CD14-positive monocyte (primary cell): Measurements from ENCODE around the gene ARMC8. TPM values are rescaled to one million over a fixed set of nuclear protein-coding genes. Genes with fewer than 3 reads are reported as not detected.

Source experiments
- DNase-seq, 3 donors: peaks; one replicate each; pipeline ENCODE4 v3.0.0-alpha.2; 2011 to 2022
- H2AFZ ChIP-seq: 2 replicates; pipeline ENCODE4 v1.6.0; 2012; ENCODE audit warnings: mild to moderate bottlenecking, low read depth, low read length, inconsistent platforms; ENCODE audit not compliant: insufficient read depth, poor library complexity, severe bottlenecking
- H3K27ac ChIP-seq, 2 donors: 1 replicate in 1 of 2; 2 replicates in 1 of 2; pipeline ENCODE4 v1.5.1; 2012 to 2013; ENCODE audit warnings: low read length in 2 of 2, control low read depth in 1 of 2, inconsistent platforms in 1 of 2, low read depth in 1 of 2, mild to moderate bottlenecking in 1 of 2
- H3K27me3 ChIP-seq, 2 donors: one replicate each; pipeline versions ENCODE4 v1.6.0 to v1.6.1; 2011 to 2013; ENCODE audit warnings: low read length in 2 of 2; ENCODE audit not compliant: control insufficient read depth in 2 of 2, insufficient read depth in 2 of 2
- H3K36me3 ChIP-seq, 2 donors: replicated peaks in 1 of 2; 1 replicate in 1 of 2; 2 replicates in 1 of 2; pipeline versions ENCODE4 v1.5.1 to v1.6.1; 2012 to 2013; ENCODE audit warnings: low read length in 2 of 2, control low read depth in 1 of 2, inconsistent platforms in 1 of 2, mild to moderate bottlenecking in 1 of 2; ENCODE audit not compliant: insufficient read depth in 2 of 2, control insufficient read depth in 1 of 2
- H3K4me1 ChIP-seq, 2 donors: 1 replicate in 1 of 2; 2 replicates in 1 of 2; pipeline versions ENCODE4 v1.5.1 to v1.6.1; 2012 to 2013; ENCODE audit warnings: low read length in 2 of 2, control low read depth in 1 of 2, inconsistent platforms in 1 of 2, mild to moderate bottlenecking in 1 of 2, moderate library complexity in 1 of 2; ENCODE audit not compliant: insufficient read depth in 2 of 2, control insufficient read depth in 1 of 2
- H3K4me2 ChIP-seq: replicated peaks from 2 replicates; pipeline ENCODE3; 2012; ENCODE audit warnings: low read length, moderate library complexity, mild to moderate bottlenecking; ENCODE audit not compliant: poor library complexity, severe bottlenecking; ENCODE audit errors: extremely low read depth
- H3K4me3 ChIP-seq, 3 experiments: fragments of 200-600 bp in 1 of 3; sonication (generic) in 1 of 3; replicated peaks in 1 of 3; 1 replicate in 2 of 3; 2 replicates in 1 of 3; pipeline ENCODE4 v1.5.1; 2011 to 2013; ENCODE audit warnings: low read length in 3 of 3, mild to moderate bottlenecking in 3 of 3, control low read depth in 2 of 3, low read depth in 2 of 3, inconsistent platforms in 1 of 3, moderate library complexity in 1 of 3
- H3K79me2 ChIP-seq: 2 replicates; pipeline ENCODE4 v1.6.0; 2012; ENCODE audit warnings: mild to moderate bottlenecking, control low read depth, inconsistent platforms, low read length, moderate library complexity; ENCODE audit not compliant: insufficient read depth
- H3K9ac ChIP-seq: 2 replicates; pipeline ENCODE4 v1.6.0; 2017; ENCODE audit warnings: low read length, mild to moderate bottlenecking; ENCODE audit not compliant: insufficient read depth, poor library complexity, severe bottlenecking
- H3K9me3 ChIP-seq, 2 donors: replicated peaks in 1 of 2; 1 replicate in 1 of 2; 2 replicates in 1 of 2; pipeline versions ENCODE4 v1.5.1 to v1.6.1; 2012 to 2013; ENCODE audit warnings: low read length in 2 of 2, control low read depth in 1 of 2; ENCODE audit not compliant: control insufficient read depth in 1 of 2, insufficient read depth in 1 of 2
- H4K20me1 ChIP-seq: 2 replicates; pipeline ENCODE4 v1.6.0; 2012; ENCODE audit warnings: mild to moderate bottlenecking, low read length, control low read depth, moderate library complexity; ENCODE audit not compliant: insufficient read depth
- H3K27ac Mint-ChIP-seq, 7 donors: one replicate each; pipeline ENCODE4 v1.8.0; 2020; ENCODE audit warnings: mild to moderate bottlenecking in 7 of 7, mixed read lengths in 7 of 7, moderate library complexity in 6 of 7, inconsistent platforms in 2 of 7
- H3K27me3 Mint-ChIP-seq, 3 donors: one replicate each; pipeline ENCODE4 v1.8.0; 2021 to 2022; ENCODE audit warnings: low read depth in 3 of 3, mild to moderate bottlenecking in 3 of 3, mixed read lengths in 3 of 3, moderate library complexity in 3 of 3, inconsistent platforms in 1 of 3
- H3K36me3 Mint-ChIP-seq, 2 donors: one replicate each; pipeline ENCODE4 v1.8.0; 2020; ENCODE audit warnings: mixed read lengths in 2 of 2, inconsistent platforms in 1 of 2, mild to moderate bottlenecking in 1 of 2
- H3K4me1 Mint-ChIP-seq: one replicate; pipeline ENCODE4 v1.8.0; 2020; ENCODE audit warnings: mild to moderate bottlenecking, mixed read lengths
- H3K4me3 Mint-ChIP-seq, 2 donors: one replicate each; pipeline ENCODE4 v1.8.0; 2020; ENCODE audit warnings: mild to moderate bottlenecking in 2 of 2, mixed read lengths in 2 of 2, moderate library complexity in 1 of 2
- H3K9me3 Mint-ChIP-seq, 7 donors: one replicate each; pipeline ENCODE4 v1.8.0; 2020 to 2022; ENCODE audit warnings: mixed read lengths in 7 of 7, mild to moderate bottlenecking in 6 of 7, moderate library complexity in 6 of 7, inconsistent platforms in 2 of 7
- CTCF ChIP-seq: fragments of 200-600 bp; IDR thresholded peaks from one replicate; pipeline ENCODE4 v1.8.0; 2022; ENCODE audit warnings: antibody characterized with exemption, mild to moderate bottlenecking
- WGBS: methylation state at CpG from one replicate; pipeline ENCODE4 v1.1.5; 2013; ENCODE audit warnings: missing lambda C conversion rate; ENCODE audit not compliant: insufficient coverage; 5-methylcytosine and 5-hydroxymethylcytosine counted together
- intact Hi-C, 2 donors: fragments of 100-400 bp; cut with micrococcal nuclease; formaldehyde crosslinking; loops; one replicate each; pipeline versions ENCODE4 v1.15.0 to v1.15.1; 2023
- polyA plus RNA-seq, 3 donors: library from polyadenylated mRNA; depleted of rRNA in 1 of 3; unstranded in 2 of 3; stranded (reverse) in 1 of 3; fragments of 300-500 nt in 2 of 3; fragments of >200 nt in 1 of 3; fragmentation: Illumina TruSeq in 2 of 3; gene quantifications; 1 replicate in 2 of 3; 2 replicates in 1 of 3; pipeline ENCODE4 v1.2.3, GENCODE V29; 2012 to 2021

Gene ARMC8
- polyA plus RNA-seq, 3 donors: 34.3 to 43.9 (median 42.0) TPM

GRCh38 chr3:138254216-138254615 lies 67.1 kb downstream of the ARMC8 start:
- peak overlapping the region in 1 of 7 donors; percentile 21 for H3K27ac Mint-ChIP-seq
- Histone ChIP-seq H4K20me1 (no peaks in the 10 kb centered on the region), H3K4me3 (no peak overlapping the region), H2AFZ (no peak overlapping the region), H3K27me3 (no peaks in the 10 kb centered on the region), H3K27ac (no peak overlapping the region), H3K79me2 (no peaks in the 10 kb centered on the region), H3K4me2 (no peak overlapping the region), H3K36me3 (peaks cover 7 to 34% of the 10 kb centered on the region in 2 donors), H3K4me1 (no peaks in the 10 kb centered on the region), H3K9ac (no peak overlapping the region), H3K9me3 (no peaks in the 10 kb centered on the region)
- H3K4me3 Mint-ChIP-seq: no peak overlapping the region
- intact Hi-C loops: no loop called here
- peaks cover 0 to 3% (median 0%) of the 10 kb centered on the region in 7 donors for H3K9me3 Mint-ChIP-seq
- DNase-seq: no peak
- H3K4me1 Mint-ChIP-seq: no peaks in the 10 kb centered on the region
- 64% methylated on average over 1 of the region's 1 CpG for WGBS
- H3K27me3 Mint-ChIP-seq: peaks cover 0 to 2% (median 0%) of the 10 kb centered on the region in 3 donors
- peaks cover 24 to 31% of the 10 kb centered on the region in 2 donors for H3K36me3 Mint-ChIP-seq
- no peak for TF ChIP-seq CTCF

GRCh38 chr3:138256022-138256421 lies 68.9 kb downstream of the ARMC8 start:
- Mint-ChIP-seq H3K27me3 (peaks cover 0 to 2% (median 0%) of the 10 kb centered on the region in 3 donors), H3K4me3 (no peak overlapping the region), H3K4me1 (no peaks in the 10 kb centered on the region), H3K36me3 (peaks cover 19 to 28% of the 10 kb centered on the region in 2 donors), H3K27ac (peak overlapping the region in 1 of 7 donors; percentile 8), H3K9me3 (peaks cover 0 to 3% (median 0%) of the 10 kb centered on the region in 7 donors)
- H3K4me2 ChIP-seq: no peak overlapping the region
- H3K9ac ChIP-seq: no peak overlapping the region
- H3K79me2 ChIP-seq: no peaks in the 10 kb centered on the region
- no peak overlapping the region for H3K27ac ChIP-seq
- H3K36me3 ChIP-seq: peaks cover 8 to 42% of the 10 kb centered on the region in 2 donors
- H3K27me3 ChIP-seq: no peaks in the 10 kb centered on the region
- intact Hi-C loops: no loop called here
- H2AFZ ChIP-seq: no peak overlapping the region
- no peaks in the 10 kb centered on the region for H3K9me3 ChIP-seq
- H3K4me3 ChIP-seq: no peak overlapping the region
- no peaks in the 10 kb centered on the region for H3K4me1 ChIP-seq
- no CpG with 5 or more reads among the region's 1 CpG for whole genome bisulfite sequencing
- H4K20me1 ChIP-seq: no peaks in the 10 kb centered on the region
- no peak for DNase-seq
- TF ChIP-seq CTCF: no peak
